Stimulated activated CD4-positive, alpha-beta T cell treated with anti-CD3 and anti-CD28 coated beads, Interleukin-2, amount 100 ng/mL, for 24 hours (primary cell): ENCODE measurements around the gene SLC16A11.
"Not testable (repeated sequence)": the region's sequence is repeated elsewhere in the genome, so short reads cannot be mapped to it uniquely, and the experiment has no call there.

Source experiments
- DNase-seq, 2 donors: peaks; one replicate each; pipeline ENCODE4 v3.0.0-alpha.2; 2020

The SLC16A11 gene

DNA sequence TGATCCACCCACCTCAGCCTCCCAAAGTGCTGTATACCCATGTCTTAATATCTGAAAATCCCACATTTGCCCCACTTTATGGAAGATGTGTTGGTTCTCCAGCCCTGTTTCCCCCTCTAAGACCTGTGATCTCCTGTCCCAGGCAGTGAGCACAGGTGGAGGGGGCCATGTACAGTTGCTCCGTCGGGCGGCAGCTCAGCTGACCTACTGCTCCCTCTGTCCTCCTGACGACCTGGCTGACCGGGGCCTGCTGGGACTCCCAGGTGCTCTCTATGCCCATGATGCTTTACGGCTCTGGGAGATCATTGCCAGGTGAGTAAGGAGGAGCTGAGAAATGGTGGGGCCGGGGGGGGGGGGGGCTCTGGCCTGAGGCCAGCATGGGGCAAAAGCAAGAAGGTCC lies 38.2 kb downstream of the SLC16A11 start:
- no peak for DNase-seq

DNA sequence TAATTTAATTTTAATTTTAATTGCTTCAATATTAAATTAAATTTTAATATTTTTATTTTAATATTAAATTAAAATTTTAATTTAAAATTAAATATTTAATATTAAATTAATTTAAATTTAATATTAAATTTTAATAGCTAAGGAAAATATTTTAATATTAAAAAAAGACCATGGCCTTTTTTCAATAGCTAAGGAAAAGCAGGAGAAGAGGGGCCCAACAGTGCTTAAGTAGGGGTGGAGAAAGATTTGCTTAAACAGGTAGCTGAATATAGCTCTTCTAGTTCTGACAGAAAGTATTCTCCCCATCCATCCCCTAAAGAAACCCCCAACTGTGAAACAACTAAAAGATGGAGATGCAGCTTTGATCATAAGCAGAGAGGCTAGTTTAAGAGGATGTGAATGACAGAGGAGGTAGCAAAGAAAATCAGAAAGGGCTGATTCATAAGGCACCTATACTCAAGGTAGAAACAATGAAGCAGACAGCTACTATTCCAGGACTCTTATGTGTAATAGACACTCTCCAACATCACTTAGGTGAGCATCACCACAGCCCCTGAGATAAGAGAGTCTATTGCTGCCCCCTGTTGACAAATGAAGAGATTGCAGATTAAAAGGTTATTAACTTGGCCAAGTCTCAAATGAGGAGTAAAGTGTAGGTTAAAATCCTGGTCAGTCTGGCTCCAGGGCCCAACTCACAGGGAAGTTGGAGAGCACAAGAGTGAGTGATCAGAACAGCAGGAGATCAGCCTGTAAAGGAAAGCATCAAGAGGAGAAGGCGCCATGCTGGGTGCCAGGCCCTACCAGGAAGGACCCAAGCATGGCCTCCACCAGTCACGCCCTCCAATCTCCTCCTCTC lies 39.3 kb downstream of the SLC16A11 start:
- no peak for DNase-seq

DNA sequence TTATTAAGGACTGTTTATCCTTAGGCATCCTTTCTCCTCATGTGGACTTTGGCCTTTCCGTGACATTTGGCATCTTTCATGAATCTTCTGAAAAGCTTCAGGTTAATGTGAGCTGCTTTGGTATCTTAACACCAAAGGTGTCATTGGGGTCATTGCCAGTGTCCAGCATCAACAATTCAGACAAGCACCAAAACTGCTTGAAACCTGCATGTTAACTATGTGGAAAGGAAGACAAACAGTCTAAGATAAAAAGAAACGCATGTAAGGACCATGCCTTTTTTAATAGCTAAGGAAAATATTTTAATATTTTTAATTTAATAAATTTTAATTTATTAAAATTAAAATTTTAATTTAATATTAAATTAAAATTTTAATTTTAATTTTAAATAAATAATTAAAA lies 40.1 kb downstream of the SLC16A11 start:
- DNase-seq: no peak

DNA sequence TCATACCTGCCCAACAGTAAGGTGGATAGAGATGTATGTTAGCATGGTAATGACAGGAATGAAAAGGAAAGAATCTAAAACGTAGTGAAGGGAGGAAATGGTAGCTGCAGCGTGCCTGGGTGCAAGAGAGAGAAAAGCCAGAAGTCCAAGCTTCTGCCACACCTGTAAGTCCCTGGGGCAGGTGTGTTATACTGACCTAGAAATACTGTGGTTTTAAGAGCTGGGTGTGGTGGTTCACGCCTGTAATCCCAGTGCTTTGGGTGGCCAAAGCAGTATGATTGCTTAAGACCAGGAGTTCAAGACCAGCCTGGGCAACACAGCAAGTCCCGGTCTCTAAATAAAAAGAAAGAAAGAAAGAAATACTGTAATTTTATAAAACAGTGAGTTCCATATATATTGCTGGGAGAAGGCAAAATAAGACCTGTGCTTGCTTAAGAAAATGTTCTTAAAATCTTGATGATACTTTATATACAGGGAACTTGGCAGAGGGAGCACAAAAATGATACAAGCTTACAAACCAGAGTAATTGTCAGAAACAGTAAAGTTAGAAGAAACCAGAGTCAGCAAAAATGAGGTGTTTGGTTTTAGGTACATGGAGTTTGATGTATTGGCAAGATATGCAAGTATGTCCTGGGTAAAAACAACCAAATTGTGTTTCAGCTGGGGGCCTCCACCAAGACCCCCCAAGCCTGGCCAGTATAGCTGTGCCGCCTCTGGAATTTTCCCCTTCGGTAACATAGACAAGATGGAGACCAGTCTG lies 41.4 kb downstream of the SLC16A11 start:
- DNase-seq: no peak

DNA sequence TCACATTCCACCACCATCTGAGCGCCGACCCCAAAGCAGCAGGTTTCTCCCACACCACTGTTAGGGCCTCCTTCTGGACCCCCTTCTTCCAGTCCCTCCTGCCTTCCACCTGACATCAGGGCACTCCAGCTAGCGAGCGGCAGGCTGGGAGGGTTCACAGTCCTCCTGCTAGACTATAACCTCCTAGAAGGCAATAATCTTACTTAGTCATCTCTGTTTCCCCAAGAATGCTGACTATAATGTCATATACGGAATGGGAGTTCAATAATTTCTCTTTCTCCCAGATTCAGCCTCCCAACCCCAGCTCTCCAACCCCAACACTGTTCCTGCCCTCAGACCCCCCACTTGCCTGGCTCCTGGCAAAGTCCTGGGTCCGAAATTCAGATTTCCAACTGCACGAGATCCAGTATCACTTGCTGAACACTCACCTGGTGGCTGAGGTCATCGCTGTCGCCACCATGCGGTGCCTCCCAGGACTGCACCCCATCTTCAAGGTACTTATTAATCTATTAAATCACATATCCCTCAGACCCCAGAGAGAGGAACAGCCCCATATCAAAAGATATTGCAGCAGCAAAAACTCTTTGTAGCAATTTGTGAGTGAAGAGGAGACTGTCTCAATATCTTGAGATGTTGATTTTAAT lies 42.5 kb downstream of the SLC16A11 start:
- peak; percentile 51 to 64 for DNase-seq

DNA sequence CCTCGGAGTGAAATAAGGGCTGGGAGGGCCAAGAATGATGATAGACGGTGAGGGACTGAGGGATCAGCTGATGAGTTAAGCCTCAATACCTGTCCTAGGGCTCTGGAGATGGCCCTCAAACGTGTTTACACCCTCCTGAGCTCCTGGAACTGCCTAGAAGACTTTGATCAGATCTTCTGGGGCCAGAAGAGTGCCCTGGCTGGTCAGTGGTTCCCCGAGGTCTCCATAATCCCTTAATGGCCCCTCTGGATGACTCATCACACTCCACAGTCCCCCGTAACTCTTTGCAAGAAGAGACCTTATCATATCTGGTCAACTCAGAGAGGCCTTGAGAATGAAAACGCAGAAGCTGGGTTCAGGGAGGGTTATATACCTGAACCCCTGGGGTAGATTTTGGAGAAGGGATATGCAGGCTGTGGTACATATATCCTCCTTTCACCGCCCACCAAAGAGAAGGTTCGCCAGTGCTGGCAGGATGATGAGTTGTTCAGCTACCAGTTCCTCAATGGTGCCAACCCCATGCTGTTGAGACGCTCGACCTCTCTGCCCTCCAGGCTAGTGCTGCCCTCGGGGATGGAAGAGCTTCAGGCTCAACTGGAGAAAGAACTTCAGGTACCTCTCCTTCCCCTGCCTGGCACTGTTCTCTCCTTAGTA lies 44.9 kb downstream of the SLC16A11 start:
- DNase-seq: no peak

DNA sequence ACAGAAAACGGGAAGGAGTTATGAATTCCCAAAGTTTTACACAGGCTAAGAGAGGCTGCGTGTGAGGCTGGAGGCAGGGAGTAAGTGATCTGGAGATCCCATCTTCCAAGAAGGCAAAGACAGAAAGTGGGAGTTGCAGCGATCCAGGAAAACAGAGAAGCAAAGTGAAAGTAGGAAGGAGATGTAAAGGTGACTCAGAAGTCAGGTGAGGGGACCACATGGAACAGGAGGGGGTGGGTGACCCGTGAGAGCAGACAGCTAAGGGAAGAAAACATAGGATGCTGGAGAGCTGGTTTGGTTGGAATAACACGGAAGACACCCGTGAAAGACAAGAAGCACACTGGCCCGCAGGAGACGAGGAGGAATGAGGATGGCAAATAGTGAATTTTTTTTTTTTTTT lies 46.7 kb downstream of the SLC16A11 start:
- no peak for DNase-seq

DNA sequence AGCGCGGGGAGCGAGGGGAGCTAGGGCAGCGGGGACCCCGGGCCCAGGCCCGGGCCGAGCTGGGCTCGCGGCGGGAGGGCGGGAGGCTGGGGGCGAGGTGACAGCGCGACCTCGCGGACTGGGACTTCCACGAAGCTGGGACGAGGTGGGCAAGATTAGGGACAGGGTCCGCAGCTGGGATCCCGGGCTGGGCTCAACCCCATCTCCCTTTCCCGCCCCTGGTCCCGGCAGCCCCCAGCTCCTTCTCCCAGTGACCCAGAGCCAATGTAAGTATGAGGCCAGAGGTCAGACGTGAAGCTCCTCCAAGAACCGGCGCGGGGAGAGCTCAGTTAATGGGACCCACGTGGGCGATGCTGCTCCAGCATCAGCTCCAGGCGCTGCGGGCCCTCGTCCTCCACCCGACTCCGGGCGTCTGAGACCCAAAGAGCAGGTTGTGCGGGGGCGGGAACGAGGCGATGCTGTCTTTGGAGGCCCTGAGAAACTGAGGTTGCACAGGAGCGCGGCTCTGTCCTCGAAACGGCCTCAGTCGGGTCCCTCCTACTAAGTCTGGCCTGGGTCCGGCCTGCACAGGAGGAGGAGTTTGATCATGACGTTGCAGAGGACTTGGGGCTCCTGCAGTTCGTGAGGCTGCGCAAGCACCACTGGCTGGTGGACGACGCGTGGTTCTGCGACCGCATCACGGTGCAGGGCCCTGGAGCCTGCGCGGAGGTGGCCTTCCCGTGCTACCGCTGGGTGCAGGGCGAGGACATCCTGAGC lies 47.5 kb downstream of the SLC16A11 start:
- no peak for DNase-seq

DNA sequence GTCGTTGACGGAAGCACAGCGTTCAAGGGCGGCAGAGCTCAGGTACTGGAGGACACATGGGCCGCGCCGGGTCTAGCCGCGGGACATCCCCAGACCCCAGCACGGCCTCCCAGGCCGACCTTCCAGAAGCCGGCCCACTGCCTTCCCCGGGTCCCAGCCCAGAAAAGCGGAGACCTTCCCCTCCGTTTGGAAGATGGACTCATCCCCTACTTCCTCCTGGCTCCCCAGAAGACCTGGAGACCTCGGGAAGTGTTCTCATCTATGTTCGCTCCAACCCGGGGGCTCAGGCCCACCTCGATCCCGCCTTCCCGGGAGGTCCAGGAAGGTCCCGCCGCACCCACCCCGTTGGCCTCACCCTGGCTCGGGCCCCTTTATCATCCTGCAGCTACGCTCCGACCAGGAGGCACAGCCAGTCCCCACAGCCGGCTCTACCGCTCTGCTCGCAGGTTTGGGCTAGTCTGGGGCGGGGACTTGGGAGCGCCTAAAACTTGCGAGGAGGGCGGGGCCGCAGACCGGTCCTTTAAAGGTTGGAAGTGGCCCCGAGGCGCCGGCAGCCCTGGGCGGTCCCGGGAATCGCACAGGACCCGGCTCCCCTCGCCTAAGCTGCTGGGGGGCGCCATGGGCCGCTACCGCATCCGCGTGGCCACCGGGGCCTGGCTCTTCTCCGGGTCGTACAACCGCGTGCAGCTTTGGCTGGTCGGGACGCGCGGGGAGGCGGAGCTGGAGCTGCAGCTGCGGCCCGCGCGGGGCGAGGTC lies 48.2 kb downstream of the SLC16A11 start, which contains the start of gene ALOX12:
ALOX12 (plus strand) TSS at position 550 of the 756 bp plus-strand sequence; CDS start at position 619, 69 bp downstream.
- no peak for DNase-seq

DNA sequence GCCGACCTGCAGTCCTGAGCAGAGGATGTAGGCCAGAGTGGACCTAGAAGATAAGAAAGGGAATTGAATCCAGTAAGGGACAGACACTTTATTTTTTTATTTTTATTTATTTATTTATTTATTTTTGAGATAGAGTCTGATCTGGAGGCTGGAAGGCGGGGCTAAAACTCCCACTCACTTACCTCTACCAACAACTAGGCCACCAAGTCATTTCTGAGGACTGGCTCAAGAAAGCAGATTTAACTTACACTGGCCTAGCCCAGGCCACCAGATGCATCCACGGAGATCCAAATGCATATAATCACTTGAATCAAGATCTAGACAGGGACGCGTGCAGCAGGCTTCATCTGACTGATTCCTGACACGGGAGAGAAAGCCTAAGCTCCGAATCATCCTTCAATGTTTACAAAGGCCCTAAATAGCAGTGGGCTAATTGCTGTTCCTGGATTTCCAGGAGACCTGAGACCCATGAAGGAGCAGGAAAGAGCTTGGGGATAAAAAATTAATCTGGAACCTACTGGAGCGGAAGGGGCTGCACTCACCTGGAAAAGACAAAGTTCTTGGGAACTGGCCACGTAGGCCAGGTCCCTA lies 49.1 kb downstream of the SLC16A11 start:
- DNase-seq: no peak

DNA sequence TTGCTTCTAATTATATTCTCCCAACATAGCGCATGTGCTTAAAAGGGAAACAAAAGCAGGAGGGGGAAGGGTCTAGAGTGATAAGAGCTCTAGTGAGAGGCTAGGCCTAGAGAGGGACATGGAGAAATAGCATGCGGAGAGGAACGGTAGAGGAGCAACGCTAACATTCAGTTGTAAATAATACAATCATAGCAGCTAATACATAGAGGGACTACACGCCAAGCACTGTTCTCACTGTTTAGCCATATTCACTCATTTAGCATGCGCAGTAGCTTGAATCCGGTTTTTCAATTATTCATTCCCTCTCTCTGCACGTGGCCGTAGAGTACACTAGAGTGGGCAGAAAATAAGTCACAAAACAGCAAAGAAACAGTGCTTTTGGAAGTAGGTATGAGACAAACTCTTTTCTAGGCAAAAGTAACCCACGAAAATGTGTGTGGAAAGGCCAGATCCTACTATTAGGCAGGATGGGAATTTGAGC lies 49.7 kb downstream of the SLC16A11 start:
- DNase-seq: no peak

DNA sequence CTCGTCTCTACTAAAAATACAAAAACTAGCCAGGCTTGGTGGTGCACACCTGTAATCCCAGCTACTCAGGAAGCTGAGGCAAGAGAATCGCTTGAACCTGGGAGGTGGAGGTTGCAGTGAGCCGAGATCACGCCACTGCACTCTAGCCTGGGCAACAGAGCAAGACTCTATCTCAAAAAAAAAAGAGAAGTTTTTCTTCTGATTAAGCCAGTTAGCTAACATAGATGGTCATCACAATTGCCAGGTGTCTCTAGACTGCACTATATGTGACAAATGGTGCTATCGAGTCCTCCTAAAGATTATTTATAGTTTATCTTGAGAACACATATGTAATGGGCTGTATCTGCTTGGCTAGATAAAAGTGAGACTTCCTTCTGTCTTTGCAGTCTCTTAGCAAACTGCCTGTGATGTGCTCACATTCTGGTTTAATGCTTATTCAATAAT lies 50.3 kb downstream of the SLC16A11 start:
- not testable (repeated sequence) for DNase-seq
